A549 (cell line): Measurements from ENCODE around the gene PPP1R14B. TPM values are rescaled to one million over a fixed set of nuclear protein-coding genes. Genes with fewer than 3 reads are reported as not detected.

ENCODE experiments used
- ATAC-seq, 2 experiments: fragments of 200-7000 bp in 1 of 2; fragments of >200 bp in 1 of 2; cut with Nextera tagmentation in 1 of 2; cut with Tn5 transposase in 1 of 2; 3 replicates each; pipeline versions ENCODE4 v1.8.0 to v1.9.1; 2018 to 2020; ENCODE audit warnings: mild to moderate bottlenecking in 1 of 2, moderate library complexity in 1 of 2
- CTCF ChIA-PET: fragments of 300-600 bp; sonication (Branson Sonifier 250); formaldehyde crosslinking; extraction: SDS; loops from one replicate; lab custom pipeline; 2021; ENCODE audit warnings: antibody characterized with exemption, inconsistent platforms; lab: Yijun Ruan, JAX
- POLR2A ChIA-PET: fragments of 350-600 bp; formaldehyde crosslinking; extraction: SDS; loops from one replicate; lab custom pipeline; 2021; ENCODE audit warnings: antibody characterized with exemption, inconsistent platforms; lab: Yijun Ruan, JAX
- DNase-seq, 2 experiments: peaks; one replicate each; pipeline versions ENCODE4 v3.0.0 to v3.0.0-alpha.2; 2011 to 2016; ENCODE audit warnings: low read depth in 1 of 2, low spot score in 1 of 2
- FAIRE-seq: peaks from 2 replicates; lab custom pipeline; 2011; peaks lifted over from hg19 to GRCh38; lab: Jason Lieb, UNC
- H3K27ac ChIP-seq, 2 experiments: fragments of >200 bp; sonication (Bioruptor Twin); formaldehyde crosslinking; 3 replicates each; pipeline ENCODE4 v1.5.1; 2016 to 2017
- H3K4me1 ChIP-seq: fragments of >200 bp; sonication (Bioruptor Twin); formaldehyde crosslinking; 3 replicates; pipeline ENCODE4 v1.6.1; 2016
- H3K4me2 ChIP-seq: fragments of >200 bp; sonication (Bioruptor Twin); formaldehyde crosslinking; 3 replicates; pipeline ENCODE4 v1.6.1; 2016
- H3K4me3 ChIP-seq: fragments of >200 bp; sonication (Bioruptor Twin); formaldehyde crosslinking; 3 replicates; pipeline ENCODE4 v1.5.1; 2016
- H3K9me3 ChIP-seq: fragments of >200 bp; sonication (Bioruptor Twin); formaldehyde crosslinking; 3 replicates; pipeline ENCODE4 v1.6.1; 2016
- BHLHE40 ChIP-seq: IDR thresholded peaks from 2 replicates; pipeline ENCODE4 v1.6.1; 2012; ENCODE audit warnings: low read depth, low read length, inconsistent platforms
- CHD2 ChIP-seq: fragments of 150-350 bp; IDR thresholded peaks from 2 replicates; pipeline ENCODE4 v1.6.1; 2014; ENCODE audit warnings: low read length; ENCODE audit not compliant: partially characterized antibody
- CHD4 ChIP-seq: fragments of 200-600 bp; sonication (generic); IDR thresholded peaks from 2 replicates; pipeline ENCODE4 v1.6.1; 2016; ENCODE audit warnings: antibody characterized with exemption, mild to moderate bottlenecking, borderline replicate concordance
- EHF ChIP-seq: fragments of 250-450 bp; sonication (Bioruptor Pico); IDR thresholded peaks from 2 replicates; pipeline ENCODE4 v1.5.0; 2020; ENCODE audit warnings: mild to moderate bottlenecking
- EHMT2 ChIP-seq: fragments of 200-600 bp; sonication (generic); IDR thresholded peaks from 2 replicates; pipeline ENCODE4 v1.6.1; 2016; ENCODE audit warnings: antibody characterized with exemption, low read depth, mild to moderate bottlenecking, moderate library complexity
- EP300 ChIP-seq, 2 experiments: fragments of >200 bp; sonication (Bioruptor Twin); formaldehyde crosslinking; IDR thresholded peaks; 2 replicates in 1 of 2; 3 replicates in 1 of 2; pipeline ENCODE4 v1.6.1; 2016 to 2017
- HEYL ChIP-seq: fragments of 250-450 bp; sonication (Bioruptor Pico); IDR thresholded peaks from 2 replicates; pipeline ENCODE4 v1.8.0; 2021; ENCODE audit warnings: mild to moderate bottlenecking, moderate library complexity
- KDM5A ChIP-seq: fragments of 200-600 bp; sonication (generic); IDR thresholded peaks from 2 replicates; pipeline ENCODE4 v1.6.1; 2016; ENCODE audit warnings: antibody characterized with exemption, mild to moderate bottlenecking
- MAFK ChIP-seq: fragments of 450-650 bp; IDR thresholded peaks from 2 replicates; pipeline ENCODE4 v1.6.1; 2014; ENCODE audit not compliant: partially characterized antibody
- MAZ ChIP-seq: fragments of 150-350 bp; IDR thresholded peaks from 2 replicates; pipeline ENCODE4 v1.6.1; 2014; ENCODE audit warnings: antibody characterized with exemption, low read depth, low read length, borderline replicate concordance
- NFE2L2 ChIP-seq: fragments of 150-350 bp; conservative IDR thresholded peaks from 2 replicates; pipeline ENCODE4 v1.6.1; 2014; ENCODE audit warnings: low read length
- NR3C1 ChIP-seq: fragments of >200 bp; sonication (Bioruptor Twin); formaldehyde crosslinking; IDR thresholded peaks from 3 replicates; pipeline ENCODE4 v1.6.1; 2017
- RCOR1 ChIP-seq: fragments of 150-350 bp; IDR thresholded peaks from 2 replicates; pipeline ENCODE4 v1.6.1; 2014; ENCODE audit warnings: antibody characterized with exemption, low read length, low read depth
- RNF2 ChIP-seq: fragments of 200-600 bp; sonication (generic); IDR thresholded peaks from 2 replicates; pipeline ENCODE4 v1.6.1; 2016; ENCODE audit warnings: low read depth, mild to moderate bottlenecking, antibody characterized with exemption, moderate library complexity, borderline replicate concordance
- TFCP2L1 ChIP-seq: fragments of 250-450 bp; sonication (Bioruptor Pico); IDR thresholded peaks from 2 replicates; pipeline ENCODE4 v1.5.0; 2021; ENCODE audit warnings: mild to moderate bottlenecking
- TP53 ChIP-seq: fragments of 250-450 bp; sonication (Bioruptor Pico); IDR thresholded peaks from 2 replicates; pipeline ENCODE4 v1.5.0; 2021; ENCODE audit warnings: mild to moderate bottlenecking, moderate library complexity
- ZC3H11A ChIP-seq: fragments of 450-650 bp; IDR thresholded peaks from 2 replicates; pipeline ENCODE4 v1.6.1; 2014; ENCODE audit warnings: antibody characterized with exemption, mild to moderate bottlenecking
- WGBS: methylation state at CpG from one replicate; pipeline ENCODE4 v1.1.6; 2017; ENCODE audit errors: missing lambda C conversion rate; 5-methylcytosine and 5-hydroxymethylcytosine counted together
- polyA plus RNA-seq, 4 experiments: library from polyadenylated mRNA; depleted of rRNA in 3 of 4; stranded (reverse); fragments of >200 nt; fragmentation: RNase III in 1 of 4; extraction: RNeasy Plus Mini Kit Qiagen cat#74134 plus additional on column Dnase treatment in 1 of 4; gene quantifications; 2 replicates in 3 of 4; 3 replicates in 1 of 4; pipeline ENCODE4 v1.2.3, GENCODE V29; 2011 to 2017
- TF ChIP-seq, protein P1 (sequence below): fragments of >200 bp; sonication (Bioruptor Twin); formaldehyde crosslinking; IDR thresholded peaks from 3 replicates; pipeline ENCODE4 v1.6.1; 2016
- TF ChIP-seq, protein P2 (sequence below): fragments of 450-650 bp; IDR thresholded peaks from 2 replicates; pipeline ENCODE4 v1.6.1; 2014; ENCODE audit warnings: antibody characterized with exemption

The PPP1R14B gene
- polyA plus RNA-seq, 2 of the 4 experiments (the other 2 are of a cell fraction) = 152 to 154 TPM

DNA sequence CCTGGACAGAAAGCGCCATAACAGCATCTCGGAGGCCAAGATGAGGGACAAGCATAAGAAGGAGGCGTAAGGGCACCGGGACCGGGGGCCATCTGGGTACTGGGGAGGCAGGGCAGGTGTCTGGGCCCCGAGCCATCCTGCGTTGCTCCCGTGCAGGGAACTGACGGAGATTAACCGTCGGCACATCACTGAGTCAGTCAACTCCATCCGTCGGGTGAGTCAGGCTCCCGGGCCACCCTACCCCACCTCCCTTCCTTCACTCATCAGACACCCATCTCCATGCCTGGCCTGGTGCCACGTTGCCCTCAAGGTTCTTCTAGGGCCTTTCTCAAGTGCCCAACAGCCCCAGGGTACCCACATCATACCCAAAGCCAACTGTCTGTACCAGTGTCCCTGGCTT, 19.6 kb upstream of the PPP1R14B start:
- TF ChIP-seq CHD2 (no peak), ZC3H11A (no peak), RCOR1 (no peak), CHD4 (no peak), MAFK (no peak)
- TF ChIP-seq, protein P1, sequence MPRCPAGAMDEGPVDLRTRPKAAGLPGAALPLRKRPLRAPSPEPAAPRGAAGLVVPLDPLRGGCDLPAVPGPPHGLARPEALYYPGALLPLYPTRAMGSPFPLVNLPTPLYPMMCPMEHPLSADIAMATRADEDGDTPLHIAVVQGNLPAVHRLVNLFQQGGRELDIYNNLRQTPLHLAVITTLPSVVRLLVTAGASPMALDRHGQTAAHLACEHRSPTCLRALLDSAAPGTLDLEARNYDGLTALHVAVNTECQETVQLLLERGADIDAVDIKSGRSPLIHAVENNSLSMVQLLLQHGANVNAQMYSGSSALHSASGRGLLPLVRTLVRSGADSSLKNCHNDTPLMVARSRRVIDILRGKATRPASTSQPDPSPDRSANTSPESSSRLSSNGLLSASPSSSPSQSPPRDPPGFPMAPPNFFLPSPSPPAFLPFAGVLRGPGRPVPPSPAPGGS = no peak
- TF ChIP-seq, all 56 proteins: peak for 0
- H3K4me2 ChIP-seq = no peak overlapping the region
- DNase-seq (no peak), FAIRE-seq (no peak), ATAC-seq (no peak)
- H3K4me3 ChIP-seq = no peak overlapping the region
- CTCF ChIA-PET = interaction anchor here (0.7 to 16.0 kb wide), 4 partner anchors 12 to 74 kb away, joined by 3 to 220 read pairs (median 112); partner anchors contain the start of genes CATSPERZ, ESRRA, PLCB3 and PPP1R14B
- H3K9me3 ChIP-seq = no peaks in the 10 kb centered on the region
- 88% methylated on average over 15 of the region's 15 CpGs for WGBS
- no peak overlapping the region for H3K27ac ChIP-seq
- peaks cover 14% of the 10 kb centered on the region for H3K4me1 ChIP-seq
- POLR2A ChIA-PET = no interaction called here

- H3K27ac ChIP-seq = no peak overlapping the region
- ATAC-seq (no peak), FAIRE-seq (no peak), DNase-seq (no peak)
- no peak overlapping the region for H3K4me3 ChIP-seq
- ChIA-PET CTCF (interaction anchor here (1.2 to 16.0 kb wide), 5 partner anchors 11 to 37 kb away, joined by 3 to 220 read pairs (median 5); partner anchors contain the start of genes CATSPERZ, ESRRA, PLCB3 and PPP1R14B), POLR2A (no interaction called here)
- no peak overlapping the region for H3K4me2 ChIP-seq
- H3K4me1 ChIP-seq = peaks cover 14% of the 10 kb centered on the region
- TF ChIP-seq KDM5A = no peak
- TF ChIP-seq EP300 (IDR thresholded peaks at IDR 0.05) = no peak
- no peak for TF ChIP-seq MAZ
- TF ChIP-seq TP53 = no peak
- no peak for TF ChIP-seq NR3C1
- no peak for TF ChIP-seq HEYL
- TF ChIP-seq EHF (CRISPR knock-in tag) = no peak
- no peak for TF ChIP-seq RCOR1
- TF ChIP-seq EHMT2 = no peak
- no peak for TF ChIP-seq NFE2L2
- WGBS = 89% methylated on average over 30 of the region's 35 CpGs
- H3K9me3 ChIP-seq = no peaks in the 10 kb centered on the region
Observed at GRCh38 chr11:64265176-64266160, 18.7 kb upstream of the PPP1R14B start.

GRCh38 chr11:64264371-64264852, 17.7 kb upstream of the PPP1R14B start:
- Histone ChIP-seq H3K27ac (no peak overlapping the region), H3K9me3 (no peaks in the 10 kb centered on the region), H3K4me1 (peaks cover 14% of the 10 kb centered on the region), H3K4me3 (no peak overlapping the region), H3K4me2 (no peak overlapping the region)
- POLR2A ChIA-PET = no interaction called here
- no peak for ATAC-seq
- no peak for DNase-seq
- CTCF ChIA-PET = interaction anchor here (1.1 to 16.0 kb wide), 6 partner anchors 12 to 91 kb away, joined by 3 to 220 read pairs (median 4); partner anchors contain the start of genes CATSPERZ, ESRRA, PLCB3 and PPP1R14B
- TF ChIP-seq CHD4 = no peak
- TF ChIP-seq BHLHE40 = no peak
- TF ChIP-seq TFCP2L1 = no peak
- no peak for FAIRE-seq
- WGBS = 91% methylated on average over 10 of the region's 10 CpGs

GRCh38 chr11:64263947-64264317, 17.2 kb upstream of the PPP1R14B start:
- ChIA-PET POLR2A (interaction anchor here (1.7 kb wide), 1 partner anchor 41 kb away, joined by 6 read pairs; no protein-coding TSS in a partner anchor), CTCF (interaction anchor here (1.0 to 16.0 kb wide), 7 partner anchors 8 to 91 kb away, joined by 3 to 220 read pairs (median 4); partner anchors contain the start of genes CATSPERZ, ESRRA, PLCB3 and PPP1R14B)
- 89% methylated on average over 7 of the region's 8 CpGs for WGBS
- Histone ChIP-seq H3K9me3 (no peaks in the 10 kb centered on the region), H3K4me1 (peaks cover 13% of the 10 kb centered on the region), H3K4me2 (no peak overlapping the region), H3K27ac (no peak overlapping the region), H3K4me3 (no peak overlapping the region)
- ATAC-seq (no peak), DNase-seq (no peak), FAIRE-seq (no peak)
- no peak for TF ChIP-seq RNF2
- TF ChIP-seq, protein P2, sequence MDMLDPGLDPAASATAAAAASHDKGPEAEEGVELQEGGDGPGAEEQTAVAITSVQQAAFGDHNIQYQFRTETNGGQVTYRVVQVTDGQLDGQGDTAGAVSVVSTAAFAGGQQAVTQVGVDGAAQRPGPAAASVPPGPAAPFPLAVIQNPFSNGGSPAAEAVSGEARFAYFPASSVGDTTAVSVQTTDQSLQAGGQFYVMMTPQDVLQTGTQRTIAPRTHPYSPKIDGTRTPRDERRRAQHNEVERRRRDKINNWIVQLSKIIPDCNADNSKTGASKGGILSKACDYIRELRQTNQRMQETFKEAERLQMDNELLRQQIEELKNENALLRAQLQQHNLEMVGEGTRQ = no peak
